HG03097 (cell line): ENCODE results near the gene NDUFB8.
"Not testable (repeated sequence)": the region's sequence is repeated elsewhere in the genome, so short reads cannot be mapped to it uniquely, and the experiment has no call there.

Source experiments
- ATAC-seq: cut with Tn5 transposase; IDR thresholded peaks from one replicate; pipeline ENCODE4 v1.9.1; 2021; ENCODE audit not compliant: unreplicated experiment, low FRiP score

The NDUFB8 gene

DNA sequence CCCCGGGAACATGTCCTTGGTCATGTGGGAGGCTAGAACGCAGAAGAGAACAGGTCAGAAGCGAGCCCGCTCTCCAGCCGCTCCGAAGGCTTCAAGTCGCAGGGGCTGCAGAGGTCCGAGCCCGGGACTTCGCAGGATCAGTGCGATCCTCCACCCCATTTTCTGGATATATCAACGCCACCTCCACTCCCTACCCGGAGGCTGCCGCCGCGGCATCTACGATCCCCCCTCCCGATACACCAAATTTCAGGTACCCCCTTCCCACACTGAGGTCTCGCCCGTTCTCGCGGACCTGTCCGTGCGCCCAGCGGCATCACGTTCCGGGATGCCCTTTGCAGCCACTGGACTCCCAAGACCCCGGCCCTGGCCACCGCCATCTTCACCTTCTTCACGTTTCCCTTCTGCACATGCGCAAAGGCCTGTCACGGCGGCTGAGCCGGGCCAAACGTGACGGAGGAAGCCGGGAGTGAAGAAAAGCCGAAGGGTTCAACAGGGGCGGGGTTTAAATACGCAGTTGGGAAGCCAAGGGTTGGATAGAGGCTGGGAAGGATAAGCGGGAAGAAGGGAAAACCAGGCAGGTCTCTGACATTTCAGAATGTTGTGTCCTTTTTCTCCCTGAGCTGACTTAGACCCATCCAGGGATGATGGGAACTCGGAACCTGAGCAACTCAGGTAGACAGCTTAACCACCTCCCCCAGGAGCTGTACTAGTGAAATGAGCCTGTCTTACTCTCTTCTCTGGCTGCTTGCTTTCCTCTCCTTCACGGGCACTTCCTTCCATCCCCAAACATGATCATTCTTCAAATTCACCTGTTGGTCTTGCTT, at the start of gene NDUFB8:
NDUFB8 (minus strand) TSS at position 397 of the 824 bp plus-strand sequence; CDS start at position 377, 20 bp downstream.
- ATAC-seq, result no peak

- ATAC-seq, result no peak
Measured at GRCh38 chr10:100576282-100576635, 46.6 kb upstream of the NDUFB8 start.

- no peak for ATAC-seq
Measured at GRCh38 chr10:100575585-100576281, 46.1 kb upstream of the NDUFB8 start.

DNA sequence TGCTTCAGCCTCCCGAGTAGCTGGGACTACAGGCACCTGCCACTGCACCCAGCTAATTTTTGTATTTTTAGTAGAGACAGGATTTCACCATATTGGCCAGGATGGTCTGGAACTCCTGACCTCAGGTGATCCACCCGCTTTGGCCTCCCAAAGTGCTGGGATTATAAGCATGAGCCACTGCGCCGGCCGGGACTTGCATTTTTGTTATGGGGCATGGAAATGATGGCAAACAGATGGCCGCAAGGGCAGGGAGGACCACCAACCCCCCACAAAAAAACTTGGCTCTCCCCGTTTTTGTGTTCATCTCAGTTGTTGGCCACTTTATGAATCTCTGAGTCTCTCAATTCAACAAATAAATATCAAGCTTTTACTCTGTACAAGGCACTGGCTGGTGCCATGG, 45.5 kb upstream of the NDUFB8 start:
- not testable (repeated sequence) for ATAC-seq

GRCh38 chr10:100571084-100571856, 41.6 kb upstream of the NDUFB8 start:
- no peak for ATAC-seq

DNA sequence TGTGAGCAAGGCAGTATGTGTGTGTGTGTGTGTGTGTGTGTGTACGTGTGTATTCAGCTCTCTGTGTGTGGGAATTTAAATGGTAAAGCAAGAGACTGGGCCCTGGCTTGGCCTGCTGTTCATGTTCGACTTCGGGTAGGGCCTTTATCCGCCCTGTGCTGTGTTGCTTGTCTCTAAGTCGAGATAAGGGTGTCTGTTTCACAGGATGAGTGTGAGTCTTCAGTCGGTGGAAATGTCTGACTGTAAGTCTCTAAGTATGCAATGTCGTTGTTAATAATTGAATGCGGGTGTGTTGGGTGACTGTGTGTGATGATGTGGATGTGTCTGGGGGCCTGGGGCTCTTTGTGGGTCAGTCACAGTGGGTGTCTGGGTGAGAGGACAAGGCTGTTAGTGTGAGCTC, 40.8 kb upstream of the NDUFB8 start:
- no peak for ATAC-seq

DNA sequence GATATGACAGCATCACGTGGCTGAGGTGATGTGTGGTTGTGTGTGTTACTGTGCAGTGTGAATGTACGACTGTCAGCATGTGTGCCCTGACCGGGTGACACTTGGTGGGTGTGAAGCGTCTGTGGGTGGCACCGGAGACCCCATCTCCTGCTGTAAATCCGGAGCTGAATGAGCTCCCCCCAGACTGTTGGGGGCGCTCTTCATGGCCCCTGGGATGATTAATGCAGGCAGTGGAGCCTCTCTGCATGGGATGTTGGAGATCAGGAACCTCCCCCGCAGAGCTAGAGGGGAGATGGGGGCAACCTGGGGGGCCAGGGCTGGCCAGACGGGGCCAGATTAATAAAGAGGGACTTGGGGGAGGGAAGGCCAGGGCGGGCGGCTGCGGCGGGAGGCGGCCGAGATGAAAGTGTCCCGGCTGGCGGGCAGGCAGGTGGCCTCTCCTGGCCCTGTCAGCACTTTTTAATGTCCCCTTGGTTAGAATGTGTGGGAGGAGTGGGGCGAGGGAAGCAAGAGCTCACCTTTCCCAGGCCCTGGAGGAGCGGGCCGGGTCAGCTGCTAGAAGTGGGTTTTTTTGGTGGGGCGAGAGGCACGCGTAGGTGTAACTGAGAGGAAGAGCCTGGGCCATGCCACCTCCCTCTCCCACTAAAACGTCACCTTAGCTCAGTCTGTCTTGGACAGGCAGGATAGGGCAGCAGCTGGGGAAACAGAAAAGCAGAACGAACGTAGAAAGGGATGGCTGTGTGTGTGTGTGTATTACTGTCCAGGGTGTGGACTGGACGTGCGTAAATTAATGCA, 40.2 kb upstream of the NDUFB8 start:
- no peak for ATAC-seq

DNA sequence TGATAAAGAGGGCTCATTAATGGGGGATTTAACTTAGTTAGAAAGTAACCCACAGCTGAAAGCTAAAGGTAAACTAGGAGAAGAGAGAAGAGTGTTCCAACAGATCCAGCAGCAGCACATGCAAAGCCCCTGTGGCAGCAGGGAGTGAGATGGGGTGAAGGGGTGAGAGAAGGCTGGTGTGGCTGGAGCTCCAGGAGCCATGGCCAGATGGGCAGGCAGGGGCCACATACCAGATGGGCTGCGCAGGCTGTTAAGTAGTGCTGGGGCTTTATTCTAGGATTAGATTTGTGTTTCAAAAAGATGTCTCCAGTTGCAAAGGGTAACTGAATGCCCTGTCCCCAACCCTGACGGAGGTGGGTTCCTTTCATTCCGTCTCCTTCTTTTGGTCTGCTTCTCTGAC, 39.2 kb upstream of the NDUFB8 start:
- ATAC-seq, result no peak

DNA sequence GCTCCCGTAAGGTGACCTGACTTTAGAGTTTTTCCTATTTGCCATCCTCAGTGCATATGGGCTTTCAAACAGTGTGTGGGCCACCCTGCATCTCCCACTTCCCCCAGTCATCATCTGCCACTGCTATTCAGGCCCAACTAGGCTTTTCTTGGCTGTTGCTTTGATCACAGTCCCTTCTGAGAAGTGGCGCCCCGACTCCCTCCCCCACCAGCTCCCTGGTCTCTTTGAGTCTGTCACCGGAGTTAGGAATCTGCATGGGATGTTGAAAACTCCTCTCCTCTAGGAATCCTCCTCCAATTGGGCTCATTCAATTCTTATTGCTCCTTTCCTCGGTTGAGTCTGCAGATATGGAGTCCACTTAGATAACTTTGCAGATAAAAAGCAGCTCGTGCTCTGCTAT, 38.2 kb upstream of the NDUFB8 start:
- no peak for ATAC-seq

DNA sequence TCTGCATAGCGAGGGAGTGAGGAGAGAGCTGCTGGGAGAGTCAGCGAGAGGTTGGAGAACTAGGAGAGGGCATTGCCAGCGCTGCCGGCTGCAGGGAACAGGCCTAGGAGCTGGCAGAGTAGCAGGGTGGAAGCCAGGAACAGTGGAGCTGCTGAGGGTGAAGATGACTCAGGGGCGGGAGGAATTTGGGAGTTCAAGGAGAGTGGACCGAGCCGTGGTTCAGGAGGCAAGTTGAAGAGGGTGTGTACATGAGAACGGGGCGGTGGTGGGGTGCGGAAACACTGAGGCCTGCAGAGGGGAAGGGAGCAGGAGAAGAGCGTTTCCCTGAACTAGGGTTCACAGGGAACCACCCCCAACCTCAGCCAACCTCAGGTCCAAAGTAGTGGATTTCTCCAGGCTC, 37.6 kb upstream of the NDUFB8 start:
- ATAC-seq, result no peak

DNA sequence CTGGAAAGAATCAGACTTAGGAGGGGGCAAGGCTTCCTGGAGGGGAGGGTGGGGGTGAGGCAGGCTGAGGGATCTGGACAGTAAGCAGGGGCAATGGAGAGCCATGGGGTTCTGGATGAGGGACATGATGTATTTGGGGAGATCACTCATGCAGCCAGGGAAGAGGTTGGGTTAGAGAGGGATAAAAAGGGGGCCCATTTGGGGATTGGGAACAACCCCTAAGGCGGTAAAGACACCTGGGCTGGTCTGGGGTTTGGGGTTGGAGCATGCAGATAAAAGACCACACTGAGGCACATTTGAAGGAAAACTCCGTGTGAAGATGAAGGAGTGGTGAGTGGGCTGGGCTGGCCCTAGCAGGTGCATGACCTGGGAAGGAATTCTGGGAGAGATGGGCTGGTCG, 36.9 kb upstream of the NDUFB8 start:
- no peak for ATAC-seq

DNA sequence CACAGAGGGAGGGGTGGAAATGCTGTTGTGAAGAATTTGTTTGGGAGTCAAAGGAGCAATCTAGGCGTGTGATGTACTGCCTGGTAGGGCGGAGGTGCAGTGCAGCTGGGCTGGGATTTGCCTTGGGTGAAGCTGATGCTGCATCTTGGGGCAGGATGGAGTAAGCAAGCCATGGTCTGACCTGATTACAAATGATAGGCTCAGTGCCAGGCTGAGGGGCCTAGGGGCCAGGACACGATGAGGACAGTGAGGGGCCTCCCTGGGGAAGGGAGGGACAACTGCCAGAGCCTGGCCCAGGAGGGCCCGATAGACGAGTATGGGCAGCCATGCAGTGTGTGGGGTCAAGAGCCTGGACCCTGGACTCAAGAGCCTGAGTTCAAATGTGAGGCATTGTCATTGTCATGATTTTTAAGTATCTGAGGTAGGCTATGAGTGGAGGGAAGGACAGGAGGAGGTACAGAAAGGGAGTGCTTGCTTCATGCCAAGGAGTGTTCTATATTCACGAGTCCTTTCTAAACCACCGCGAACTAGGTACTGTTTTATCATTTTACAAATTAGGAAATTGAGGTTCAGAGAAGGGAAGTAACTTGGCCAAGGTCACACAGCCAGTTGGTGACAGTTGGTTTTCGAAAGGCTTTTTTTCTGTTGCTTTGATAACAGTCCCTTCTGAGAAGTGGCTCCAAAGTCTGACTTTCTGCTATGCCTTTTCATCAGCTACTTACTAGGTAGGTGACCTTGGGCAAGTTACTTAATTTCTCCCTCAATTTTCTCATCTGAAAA, 35.7 kb upstream of the NDUFB8 start:
- no peak for ATAC-seq

- ATAC-seq, result no peak
Measured at GRCh38 chr10:100562008-100562672, 32.5 kb upstream of the NDUFB8 start.

DNA sequence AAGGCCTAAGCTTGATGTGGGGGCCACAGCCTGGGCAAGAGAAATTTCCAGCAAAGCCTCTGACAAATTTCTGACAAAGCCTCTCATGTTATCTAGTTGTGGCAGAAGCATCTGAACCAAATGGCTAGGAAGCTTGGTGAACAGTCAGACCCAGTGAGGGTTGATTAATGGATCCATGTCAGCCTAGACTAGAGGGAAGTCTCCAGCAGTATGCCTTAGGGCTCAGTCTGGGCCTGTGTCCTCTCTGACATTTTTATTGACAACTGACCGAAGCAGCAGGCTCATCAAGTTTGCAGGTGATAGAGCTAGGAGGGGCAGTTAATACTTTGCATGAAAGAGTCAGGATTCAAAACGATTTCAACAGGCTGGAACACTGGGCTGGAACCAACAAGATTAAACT, 31.3 kb upstream of the NDUFB8 start:
- no peak for ATAC-seq

DNA sequence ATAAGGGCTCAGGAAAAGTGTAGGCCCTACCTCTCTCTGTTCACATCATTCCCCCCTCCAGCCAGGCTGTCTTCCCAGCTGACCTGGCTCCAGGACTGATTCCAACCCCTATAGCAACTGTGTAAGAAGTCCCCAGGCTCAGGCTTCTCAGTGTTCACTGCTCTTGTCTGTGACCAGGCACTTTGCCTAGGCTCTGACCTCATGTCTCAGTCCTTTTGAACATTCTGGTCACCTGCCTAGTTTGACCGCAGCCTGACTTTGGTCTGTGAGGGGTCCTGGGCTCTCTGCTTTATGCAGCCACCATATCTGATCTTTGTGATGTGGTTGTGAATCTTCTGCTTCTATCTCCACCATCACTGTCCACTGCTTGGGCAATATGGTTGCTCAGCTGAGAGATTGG, 30.6 kb upstream of the NDUFB8 start:
- no peak for ATAC-seq

- no peak for ATAC-seq
Measured at GRCh38 chr10:100554902-100555301, 25.2 kb upstream of the NDUFB8 start.

- ATAC-seq, result no peak
Measured at GRCh38 chr10:100553929-100554328, 24.3 kb upstream of the NDUFB8 start.

GRCh38 chr10:100551738-100552137, 22.1 kb upstream of the NDUFB8 start:
- ATAC-seq, result no peak

- ATAC-seq, result no peak
Measured at GRCh38 chr10:100551196-100551595, 21.5 kb upstream of the NDUFB8 start.
